Common myeloid progenitor, CD34-positive (primary cell): ENCODE data around the gene ADGRA1.

ENCODE experiments used
- CTCF ChIA-PET: fragments of 350-600 bp; sonication (Branson Sonifier 250); formaldehyde crosslinking; loops from one replicate; lab custom pipeline; 2021; ENCODE audit warnings: antibody characterized with exemption; lab: Charles Lee
- POLR2A ChIA-PET: fragments of 350-600 bp; sonication (Branson Sonifier 250); formaldehyde crosslinking; loops from one replicate; lab custom pipeline; 2021; ENCODE audit warnings: antibody characterized with exemption; lab: Charles Lee
- DNase-seq, 3 donors: peaks; one replicate each; pipeline versions ENCODE4 v3.0.0 to v3.0.0-alpha.2; 2013
- H3K27ac ChIP-seq, 2 experiments: 1 replicate in 1 of 2; 2 replicates in 1 of 2; pipeline ENCODE4 v1.7.0; 2013; ENCODE audit warnings: inconsistent platforms in 2 of 2, low read length in 2 of 2, mild to moderate bottlenecking in 2 of 2, low read depth in 1 of 2, moderate library complexity in 1 of 2; ENCODE audit not compliant: severe bottlenecking in 2 of 2, insufficient read depth in 1 of 2, poor library complexity in 1 of 2
- H3K27me3 ChIP-seq, 5 experiments: replicated peaks in 2 of 5; 1 replicate in 3 of 5; 2 replicates in 2 of 5; pipeline versions ENCODE4 v1.6.1 to v1.7.0; 2013; ENCODE audit warnings: low read length in 4 of 5, mild to moderate bottlenecking in 2 of 5, moderate library complexity in 2 of 5, inconsistent platforms in 1 of 5; ENCODE audit not compliant: insufficient read depth in 5 of 5, control insufficient read depth in 4 of 5
- H3K36me3 ChIP-seq, 4 experiments: 1 replicate in 2 of 4; 2 replicates in 2 of 4; pipeline versions ENCODE4 v1.6.1 to v1.7.0; 2013; ENCODE audit warnings: low read length in 3 of 4, control low read depth in 1 of 4, mild to moderate bottlenecking in 1 of 4; ENCODE audit not compliant: control insufficient read depth in 4 of 4, insufficient read depth in 4 of 4
- H3K4me1 ChIP-seq, 4 experiments: 1 replicate in 3 of 4; 2 replicates in 1 of 4; pipeline versions ENCODE4 v1.6.1 to v1.7.1; 2013; ENCODE audit warnings: low read length in 3 of 4, mild to moderate bottlenecking in 3 of 4, control low read depth in 1 of 4, inconsistent platforms in 1 of 4, moderate library complexity in 1 of 4; ENCODE audit not compliant: control insufficient read depth in 4 of 4, insufficient read depth in 4 of 4; ENCODE audit errors: control extremely low read depth in 1 of 4
- H3K4me3 ChIP-seq, 7 experiments: 1 replicate in 4 of 7; 2 replicates in 3 of 7; pipeline versions ENCODE4 v1.5.1 to v1.7.0; 2013; ENCODE audit warnings: mild to moderate bottlenecking in 7 of 7, low read length in 6 of 7, moderate library complexity in 6 of 7, inconsistent platforms in 2 of 7, low read depth in 2 of 7, control low read depth in 1 of 7; ENCODE audit not compliant: insufficient read depth in 4 of 7, control insufficient read depth in 1 of 7; ENCODE audit errors: extremely low read depth in 1 of 7
- H3K9me3 ChIP-seq, 5 experiments: 1 replicate in 4 of 5; 2 replicates in 1 of 5; pipeline versions ENCODE4 v1.6.1 to v1.7.1; 2013; ENCODE audit warnings: low read length in 4 of 5, mild to moderate bottlenecking in 2 of 5, inconsistent platforms in 1 of 5, low read depth in 1 of 5, moderate library complexity in 1 of 5; ENCODE audit not compliant: control insufficient read depth in 4 of 5, insufficient read depth in 2 of 5; ENCODE audit errors: control extremely low read depth in 1 of 5
- WGBS: methylation state at CpG from one replicate; pipeline ENCODE4 v1.1.5; 2013; ENCODE audit not compliant: insufficient coverage; 5-methylcytosine and 5-hydroxymethylcytosine counted together

Gene ADGRA1

GRCh38 chr10:133060466-133060865 lies 27.3 kb upstream of the ADGRA1 start:
- 95% methylated on average over 15 of the region's 17 CpGs for WGBS

GRCh38 chr10:133060881-133061280 lies 26.8 kb upstream of the ADGRA1 start:
- Histone ChIP-seq H3K4me3 (no peak overlapping the region), H3K4me1 (peaks cover 0 to 16% (median 13%) of the 10 kb centered on the region in 4 experiments), H3K9me3 (peaks cover 0 to 2% (median 0%) of the 10 kb centered on the region in 5 experiments), H3K36me3 (no peaks in the 10 kb centered on the region), H3K27ac (no peak overlapping the region), H3K27me3 (peaks cover 0 to 28% (median 0%) of the 10 kb centered on the region in 5 experiments)
- DNase-seq: no peak
- ChIA-PET POLR2A (no interaction called here), CTCF (no interaction called here)
- WGBS: 90% methylated on average over 11 of the region's 12 CpGs

More at GRCh38 chr10:133060466-133060865, 27.3 kb upstream of the ADGRA1 start:
- ChIA-PET POLR2A (no interaction called here), CTCF (no interaction called here)
- Histone ChIP-seq H3K27me3 (peaks cover 0 to 31% (median 1%) of the 10 kb centered on the region in 5 experiments), H3K27ac (no peak overlapping the region), H3K36me3 (no peaks in the 10 kb centered on the region), H3K4me1 (peaks cover 0 to 16% (median 13%) of the 10 kb centered on the region in 4 experiments), H3K9me3 (peaks cover 0 to 2% (median 0%) of the 10 kb centered on the region in 5 experiments), H3K4me3 (no peak overlapping the region)
- no peak for DNase-seq

- no peak overlapping the region for H3K4me3 ChIP-seq
- H3K36me3 ChIP-seq: no peaks in the 10 kb centered on the region
- peak in 1 of 3 donors; percentile 15 for DNase-seq
- ChIA-PET POLR2A (no interaction called here), CTCF (no interaction called here)
- peaks cover 0 to 16% (median 13%) of the 10 kb centered on the region in 4 experiments for H3K4me1 ChIP-seq
- no peak overlapping the region for H3K27ac ChIP-seq
- H3K27me3 ChIP-seq: peaks cover 0 to 24% (median 0%) of the 10 kb centered on the region in 5 experiments
- peaks cover 0 to 2% (median 0%) of the 10 kb centered on the region in 5 experiments for H3K9me3 ChIP-seq
- WGBS: 84% methylated on average over 23 of the region's 23 CpGs
Observed at GRCh38 chr10:133061296-133062038, 26.3 kb upstream of the ADGRA1 start.

- Histone ChIP-seq H3K36me3 (no peaks in the 10 kb centered on the region), H3K4me1 (peaks cover 0 to 16% (median 13%) of the 10 kb centered on the region in 4 experiments), H3K27ac (no peak overlapping the region), H3K4me3 (no peak overlapping the region), H3K27me3 (peaks cover 0 to 24% (median 0%) of the 10 kb centered on the region in 5 experiments), H3K9me3 (peaks cover 0 to 2% (median 0%) of the 10 kb centered on the region in 5 experiments)
- POLR2A ChIA-PET: no interaction called here
- no peak for DNase-seq
- CTCF ChIA-PET: no interaction called here
- 92% methylated on average over 22 of the region's 23 CpGs for whole genome bisulfite sequencing
Observed at GRCh38 chr10:133062085-133062484, 25.6 kb upstream of the ADGRA1 start.

- Histone ChIP-seq H3K27ac (no peak overlapping the region), H3K4me3 (no peak overlapping the region), H3K9me3 (peaks cover 0 to 2% (median 0%) of the 10 kb centered on the region in 5 experiments), H3K27me3 (peaks cover 0 to 24% (median 0%) of the 10 kb centered on the region in 5 experiments), H3K4me1 (peaks cover 0 to 16% (median 13%) of the 10 kb centered on the region in 4 experiments), H3K36me3 (no peaks in the 10 kb centered on the region)
- no peak for DNase-seq
- ChIA-PET POLR2A (no interaction called here), CTCF (no interaction called here)
- 45% methylated on average over 22 of the region's 23 CpGs for WGBS
Observed at GRCh38 chr10:133062635-133063034, 25.1 kb upstream of the ADGRA1 start.

GRCh38 chr10:133067149-133068105 lies 20.3 kb upstream of the ADGRA1 start:
- Histone ChIP-seq H3K36me3 (no peaks in the 10 kb centered on the region), H3K4me1 (no peaks in the 10 kb centered on the region), H3K9me3 (peaks cover 0 to 2% (median 0%) of the 10 kb centered on the region in 5 experiments), H3K27ac (no peak overlapping the region), H3K4me3 (no peak overlapping the region), H3K27me3 (peaks cover 0 to 23% (median 0%) of the 10 kb centered on the region in 5 experiments)
- CTCF ChIA-PET: no interaction called here
- POLR2A ChIA-PET: no interaction called here
- WGBS: 93% methylated on average over 20 of the region's 26 CpGs
- no peak for DNase-seq
